ENCODE data around the gene FGD4.

The FGD4 gene

GRCh38 chr12:32566663-32567295 is 167.4 kb downstream of the FGD4 start:
- no peak for DNase-seq

GRCh38 chr12:32567296-32567674 is 167.9 kb downstream of the FGD4 start:
- no peak for DNase-seq

GRCh38 chr12:32568228-32568627 is 168.9 kb downstream of the FGD4 start:
- peak; percentile 89 for DNase-seq

DNA sequence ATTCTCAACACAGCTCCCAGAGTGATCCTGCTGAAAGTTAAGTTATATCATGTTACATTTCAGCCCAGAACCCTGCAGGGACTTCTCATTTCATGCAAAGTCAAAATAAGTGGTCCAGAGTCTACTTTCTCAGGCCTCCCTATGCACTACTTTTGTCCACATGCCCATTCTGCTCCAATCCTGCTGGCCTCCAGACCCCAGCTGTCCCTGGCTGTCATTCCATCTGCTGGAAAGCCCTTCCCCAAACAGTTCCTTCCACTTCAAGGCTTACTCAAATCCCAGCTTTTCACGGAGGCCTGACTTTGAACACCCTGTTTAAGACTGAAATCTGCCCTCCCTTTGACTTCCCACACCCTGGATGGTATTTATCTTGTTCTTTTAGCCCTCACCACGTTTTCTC is 169.9 kb downstream of the FGD4 start:
- DNase-seq: no peak

GRCh38 chr12:32574585-32574984 is 175.2 kb downstream of the FGD4 start:
- no peak for DNase-seq

- no peak for DNase-seq
Observed at GRCh38 chr12:32577328-32577727, 178.0 kb downstream of the FGD4 start.

DNA sequence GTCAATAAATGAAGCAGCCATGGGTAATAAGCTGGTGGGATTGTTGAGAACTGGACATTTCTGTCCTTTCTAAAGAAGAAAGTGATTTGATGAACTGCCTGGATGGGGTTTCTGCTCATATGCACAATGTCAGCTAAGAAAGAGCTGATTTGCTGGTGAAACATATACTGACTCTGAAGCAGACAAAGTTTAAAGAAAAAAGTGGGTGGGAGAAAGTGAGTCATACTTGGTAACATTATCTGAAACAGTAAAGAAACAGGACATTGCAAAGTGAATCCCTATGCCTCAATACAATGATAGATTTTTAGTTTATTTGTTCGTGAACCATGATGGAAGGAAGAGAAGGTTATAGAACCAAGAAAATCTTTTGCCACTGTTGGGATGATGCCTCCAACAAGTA is 184.2 kb downstream of the FGD4 start:
- peak; percentile 50 for DNase-seq

GRCh38 chr12:32585680-32586079 is 186.3 kb downstream of the FGD4 start:
- DNase-seq: no peak

DNA sequence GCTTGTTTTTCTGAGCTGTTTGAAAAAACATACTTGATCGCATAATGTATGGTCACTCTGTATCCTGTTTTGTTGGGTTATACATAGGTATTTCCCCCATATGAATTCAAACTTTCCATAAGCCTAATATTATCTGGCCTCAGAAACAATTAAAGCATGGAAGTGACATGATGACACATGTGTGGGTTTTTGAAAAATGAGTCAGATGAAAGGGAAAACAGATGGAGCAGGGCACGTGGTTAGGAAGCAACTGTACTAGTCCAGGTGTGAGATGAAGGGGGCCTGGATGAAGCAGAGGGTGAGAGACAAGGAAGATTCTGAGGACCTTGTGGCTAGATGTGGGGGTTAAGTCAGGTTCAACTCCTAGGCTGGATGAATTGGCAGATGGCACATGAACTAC is 187.0 kb downstream of the FGD4 start:
- peak; percentile 61 for DNase-seq

- DNase-seq: no peak
Observed at GRCh38 chr12:32587581-32588495, 188.5 kb downstream of the FGD4 start.

- DNase-seq: no peak
Observed at GRCh38 chr12:32588604-32589003, 189.2 kb downstream of the FGD4 start.

GRCh38 chr12:32589165-32589865 is 190.0 kb downstream of the FGD4 start:
- DNase-seq: no peak

DNA sequence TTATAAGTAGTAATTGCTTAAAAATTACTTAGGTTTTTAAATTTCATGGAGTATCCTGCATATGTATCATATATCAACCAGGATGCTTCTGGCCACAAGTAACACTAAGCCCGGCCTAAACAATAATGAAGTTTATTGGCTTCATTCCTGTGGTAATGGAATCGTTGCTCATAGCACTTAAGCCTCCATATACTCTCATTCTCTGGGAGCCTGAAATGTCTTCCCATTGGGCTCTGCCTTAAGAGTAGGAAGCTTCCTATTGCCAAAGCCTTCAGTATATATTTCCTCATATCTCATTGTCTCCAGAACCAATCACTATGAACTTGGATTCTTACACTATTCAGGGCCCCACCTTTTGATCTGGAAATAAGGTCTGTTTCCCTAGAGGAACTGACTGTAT is 195.9 kb downstream of the FGD4 start:
- peak; percentile 73 for DNase-seq

GRCh38 chr12:32596030-32596429 is 196.7 kb downstream of the FGD4 start:
- DNase-seq: no peak

GRCh38 chr12:32598688-32599087 is 199.3 kb downstream of the FGD4 start:
- no peak for DNase-seq

DNA sequence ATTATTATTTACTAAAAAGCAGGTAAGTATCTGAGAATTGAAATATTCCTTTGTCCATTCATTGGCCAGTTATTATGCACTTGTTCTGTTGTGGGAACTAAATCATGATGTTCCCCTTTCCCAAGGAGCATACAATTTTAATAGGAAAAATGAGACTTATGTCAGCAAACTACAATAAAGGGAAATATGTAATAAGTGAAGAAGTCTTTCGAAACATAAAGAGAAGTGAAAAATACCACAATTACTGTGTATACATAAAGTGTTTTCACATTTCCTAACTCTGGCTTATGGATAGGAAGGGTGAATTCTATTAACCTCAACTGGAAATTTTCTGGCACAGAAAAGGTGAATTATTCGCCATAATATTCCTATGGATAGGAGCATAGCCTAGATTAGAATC is 201.3 kb downstream of the FGD4 start:
- DNase-seq: no peak

DNA sequence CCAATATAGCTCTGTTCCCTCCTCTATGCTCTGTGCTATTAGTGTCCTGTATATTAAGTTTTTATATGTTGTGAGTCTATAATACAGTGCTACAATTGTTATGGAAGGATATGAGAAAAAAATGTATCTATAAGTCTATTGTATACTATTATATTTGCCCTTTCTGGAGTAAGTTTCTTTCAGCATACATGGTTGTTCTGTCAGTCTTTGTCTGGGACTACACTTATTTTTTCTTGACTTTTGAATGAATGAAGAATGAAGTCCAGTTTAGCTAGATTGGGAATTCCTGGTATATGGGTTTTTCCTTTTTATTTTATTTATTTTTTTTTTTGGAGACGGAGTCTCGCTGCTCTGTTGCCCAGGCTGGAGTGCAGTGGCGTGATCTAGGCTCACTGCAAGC is 203.7 kb downstream of the FGD4 start:
- no peak for DNase-seq

- DNase-seq: peak; percentile 74
Observed at GRCh38 chr12:32603858-32604257, 204.5 kb downstream of the FGD4 start.

GRCh38 chr12:32604565-32604964 is 205.2 kb downstream of the FGD4 start:
- DNase-seq: no peak

GRCh38 chr12:32605326-32606095 is 206.2 kb downstream of the FGD4 start:
- no peak for DNase-seq

DNA sequence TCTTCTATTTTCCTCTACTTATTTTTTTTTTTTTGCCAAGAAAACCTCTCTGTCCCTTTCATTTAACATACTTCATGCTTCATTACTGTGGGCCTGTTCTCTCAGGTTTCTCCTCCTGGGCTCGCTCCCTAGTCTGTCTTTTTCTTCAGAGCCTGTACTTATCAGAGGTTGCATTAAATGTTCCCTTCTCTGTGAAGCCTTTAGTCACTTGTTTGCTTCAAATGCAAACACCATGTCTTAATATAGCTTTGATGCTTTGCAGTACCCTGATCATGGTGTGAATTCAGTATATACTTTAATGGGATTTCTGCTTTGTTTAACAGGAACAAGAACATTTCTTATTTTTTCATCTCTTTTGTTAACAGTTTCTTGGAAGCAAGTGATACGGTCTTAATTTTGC is 207.1 kb downstream of the FGD4 start:
- no peak for DNase-seq

- DNase-seq: no peak
Observed at GRCh38 chr12:32609966-32610365, 210.6 kb downstream of the FGD4 start.

- no peak for DNase-seq
Observed at GRCh38 chr12:32611986-32612385, 212.6 kb downstream of the FGD4 start.
